Endothelial cell of umbilical vein (primary cell): ENCODE results near the gene CRYBG2. TPM values are rescaled to one million over a fixed set of nuclear protein-coding genes. Genes with fewer than 3 reads are reported as not detected.

Experiments used
- BruUV-seq: library from RNA; stranded (reverse); fragments of 400-500 nt; replicated peaks from 2 replicates; lab custom pipeline; 2021; lab: Mats Ljungman, UMichigan
- CTCF ChIA-PET: fragments of 300-600, 350-600 bp; sonication (Branson Sonifier 250); formaldehyde crosslinking; loops from one replicate; lab custom pipeline; 2021; ENCODE audit warnings: antibody characterized with exemption, inconsistent platforms; lab: Charles Lee
- POLR2A ChIA-PET: fragments of 300-600, 350-600 bp; sonication (Branson Sonifier 250); formaldehyde crosslinking; loops from one replicate; lab custom pipeline; 2021; ENCODE audit warnings: antibody characterized with exemption, inconsistent platforms; lab: Charles Lee
- DNase-seq: peaks from one replicate; pipeline ENCODE4 v3.0.0-alpha.2; 2011; ENCODE audit warnings: low read depth, low spot score
- FAIRE-seq: peaks from 2 replicates; lab custom pipeline; 2011; peaks lifted over from hg19 to GRCh38; lab: Jason Lieb, UNC
- H2AFZ ChIP-seq: 2 replicates; pipeline ENCODE4 v1.6.0; 2012; ENCODE audit warnings: low read depth, low read length, control low read depth, inconsistent platforms
- H3K27ac ChIP-seq: 2 replicates; pipeline ENCODE4 v1.5.1; 2011; ENCODE audit warnings: low read depth, mild to moderate bottlenecking, control low read depth, low read length, moderate library complexity; ENCODE audit not compliant: insufficient read depth
- H3K27me3 ChIP-seq, 2 experiments: 2 replicates each; pipeline versions ENCODE4 v1.6.0 to v1.6.1; 2011; ENCODE audit warnings: low read length in 2 of 2, mixed read lengths in 1 of 2; ENCODE audit not compliant: control insufficient read depth in 2 of 2, insufficient read depth in 2 of 2
- H3K36me3 ChIP-seq, 2 experiments: 2 replicates in 1 of 2; 3 replicates in 1 of 2; pipeline ENCODE4 v1.5.1; 2011; ENCODE audit warnings: low read length in 2 of 2, mild to moderate bottlenecking in 1 of 2, moderate library complexity in 1 of 2; ENCODE audit not compliant: control insufficient read depth in 2 of 2, insufficient read depth in 2 of 2; ENCODE audit errors: extremely low read depth in 1 of 2
- H3K4me1 ChIP-seq: 3 replicates; pipeline ENCODE4 v1.5.1; 2011; ENCODE audit warnings: mild to moderate bottlenecking, low read length; ENCODE audit not compliant: control insufficient read depth, insufficient read depth; ENCODE audit errors: extremely low read depth
- H3K4me2 ChIP-seq: 2 replicates; pipeline ENCODE4 v1.6.1; 2011; ENCODE audit warnings: low read length, control low read depth, mixed read lengths; ENCODE audit not compliant: insufficient read depth
- H3K4me3 ChIP-seq, 3 experiments: fragments of 200-600 bp in 1 of 3; sonication (generic), shearing (Covaris generic) in 1 of 3; replicated peaks in 1 of 3; 2 replicates each; pipeline ENCODE4 v1.5.1; 2011 to 2016; ENCODE audit warnings: control low read depth in 3 of 3, low read length in 3 of 3, mild to moderate bottlenecking in 2 of 3, inconsistent platforms in 1 of 3, low read depth in 1 of 3, moderate library complexity in 1 of 3; ENCODE audit not compliant: insufficient read depth in 1 of 3
- H3K79me2 ChIP-seq: 2 replicates; pipeline ENCODE4 v1.6.0; 2012; ENCODE audit warnings: low read length, inconsistent platforms; ENCODE audit not compliant: control insufficient read depth, insufficient read depth
- H3K9ac ChIP-seq: replicated peaks from 2 replicates; pipeline ENCODE3; 2011; ENCODE audit warnings: low read length, control low read depth; ENCODE audit not compliant: insufficient read depth; ENCODE audit errors: extremely low read depth
- H3K9me1 ChIP-seq: replicated peaks from 3 replicates; pipeline ENCODE4 v1.6.0; 2011; ENCODE audit warnings: mild to moderate bottlenecking, low read length; ENCODE audit not compliant: control insufficient read depth, insufficient read depth; ENCODE audit errors: extremely low read depth
- H3K9me3 ChIP-seq: replicated peaks from 2 replicates; pipeline ENCODE4 v1.5.1; 2012; ENCODE audit warnings: low read length, inconsistent platforms; ENCODE audit not compliant: control insufficient read depth, insufficient read depth
- H4K20me1 ChIP-seq: replicated peaks from 2 replicates; pipeline ENCODE3; 2011; ENCODE audit warnings: mild to moderate bottlenecking, low read length; ENCODE audit not compliant: control insufficient read depth, insufficient read depth; ENCODE audit errors: extremely low read depth
- CTCF ChIP-seq, 2 donors: IDR thresholded peaks; 1 replicate in 1 of 2; 2 replicates in 1 of 2; pipeline ENCODE4 v1.5.1; 2011; ENCODE audit warnings: low read length in 2 of 2, mild to moderate bottlenecking in 2 of 2, moderate library complexity in 2 of 2, control low read depth in 1 of 2, inconsistent platforms in 1 of 2, low read depth in 1 of 2; ENCODE audit not compliant: insufficient read depth in 1 of 2; ENCODE audit errors: extremely low read depth in 1 of 2
- EZH2 ChIP-seq: IDR thresholded peaks from 2 replicates; pipeline ENCODE4 v1.6.1; 2012; ENCODE audit warnings: borderline replicate concordance, low read depth, mild to moderate bottlenecking, moderate library complexity, low read length, inconsistent platforms; ENCODE audit not compliant: severe bottlenecking
- FOS ChIP-seq: IDR thresholded peaks from 2 replicates; pipeline ENCODE4 v1.6.1; 2011; ENCODE audit warnings: mild to moderate bottlenecking, low read length, moderate library complexity, borderline replicate concordance; ENCODE audit not compliant: insufficient read depth
- GATA2 ChIP-seq: IDR thresholded peaks from 2 replicates; pipeline ENCODE4 v1.7.0; 2011; ENCODE audit warnings: low read depth, mild to moderate bottlenecking, moderate library complexity, mixed read lengths, low read length; ENCODE audit not compliant: insufficient read length, insufficient read depth
- JUN ChIP-seq: IDR thresholded peaks from 2 replicates; pipeline ENCODE4 v1.6.1; 2011; ENCODE audit warnings: borderline replicate concordance, low read depth; ENCODE audit not compliant: insufficient read length, insufficient read depth
- MAX ChIP-seq: IDR thresholded peaks from 2 replicates; pipeline ENCODE4 v1.6.1; 2011; ENCODE audit not compliant: insufficient read depth, insufficient read length
- MYC ChIP-seq: IDR thresholded peaks from one replicate; pipeline ENCODE4 v1.6.1; 2011; ENCODE audit warnings: mild to moderate bottlenecking, low read depth, low read length
- POLR2A ChIP-seq: IDR thresholded peaks from 2 replicates; pipeline ENCODE4 v1.6.1; 2012; ENCODE audit warnings: low read depth, mild to moderate bottlenecking, control low read depth, low read length
- POLR2AphosphoS5 ChIP-seq: IDR thresholded peaks from 2 replicates; pipeline ENCODE4 v1.6.1; 2012; ENCODE audit warnings: low read depth, mild to moderate bottlenecking, control low read depth, low read length, moderate library complexity; ENCODE audit not compliant: insufficient read depth
- dilution Hi-C: fragments of 300-500 bp; cut with MboI; formaldehyde crosslinking; loops from one replicate; pipeline ENCODE4 v1.15.0; 2019; ENCODE audit warnings: low sequenced_read_pairs; ENCODE audit not compliant: extremely low pct_ligation_motif_present
- intact Hi-C: fragments of 100-400 bp; cut with micrococcal nuclease; formaldehyde crosslinking; loops from one replicate; pipeline ENCODE4 v1.10.0; 2022
- polyA plus RNA-seq, 4 experiments: library from polyadenylated mRNA; depleted of rRNA in 3 of 4; stranded (reverse) in 3 of 4; unstranded in 1 of 4; fragments of >200 nt; gene quantifications; 2 replicates each; pipeline versions ENCODE4 v1.2.1 to v1.2.3, GENCODE V29; 2011 to 2012; ENCODE audit warnings: missing spikeins in 1 of 4
- total RNA-seq: library from RNA; stranded (reverse); gene quantifications from 2 replicates; pipeline ENCODE4 v1.2.3, GENCODE V29; 2021

CRYBG2 gene
- total and polyA plus RNA-seq, 2 donors (not counting 3 experiments of a cell fraction or from before 2014, with no cell fraction given): not detected

DNA sequence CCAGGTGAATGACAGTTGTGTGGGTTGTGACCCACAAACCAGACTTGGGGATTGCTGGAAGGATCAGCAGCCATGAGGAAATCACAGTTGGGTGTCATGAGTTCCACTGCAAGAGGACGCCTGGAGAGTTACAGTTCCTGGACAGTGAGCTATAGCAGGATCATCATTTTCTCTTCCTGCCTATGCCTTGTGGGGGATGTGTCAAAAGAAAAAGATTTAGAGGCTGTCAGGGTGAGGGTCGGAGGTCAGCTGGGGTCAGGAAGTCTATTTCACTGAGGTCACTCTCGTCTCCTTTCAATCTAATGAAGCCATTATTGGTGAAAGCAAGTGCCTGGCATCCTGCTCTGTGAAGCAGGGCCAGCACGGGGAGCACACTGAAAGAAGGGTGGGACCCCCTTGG is 49.7 kb upstream of the CRYBG2 start:
- CTCF ChIA-PET: interaction anchor here (9.0 kb wide), 1 partner anchor 13 kb away, joined by 102 read pairs; no protein-coding TSS in a partner anchor
- intact Hi-C loops: no loop called here
- H4K20me1 ChIP-seq: no peaks in the 10 kb centered on the region
- no peak overlapping the region for H3K4me2 ChIP-seq
- H2AFZ ChIP-seq: no peak overlapping the region
- H3K27me3 ChIP-seq: peaks cover 0 to 2% of the 10 kb centered on the region in 2 experiments
- H3K4me1 ChIP-seq: no peaks in the 10 kb centered on the region
- no TSS peak for BruUV-seq
- DNase-seq: no peak
- no peaks in the 10 kb centered on the region for H3K79me2 ChIP-seq
- no peak overlapping the region for H3K27ac ChIP-seq
- no peaks in the 10 kb centered on the region for H3K9me3 ChIP-seq
- H3K4me3 ChIP-seq: no peak overlapping the region
- H3K36me3 ChIP-seq: no peaks in the 10 kb centered on the region
- H3K9ac ChIP-seq: no peak overlapping the region
- dilution Hi-C loops: no loop called here
- TF ChIP-seq POLR2A (no peak), GATA2 (no peak), FOS (no peak), EZH2 (no peak), JUN (no peak), MYC (no peak), CTCF (IDR thresholded peaks at IDR 0.05; ENCODE audit: extremely low read depth in 1 of 2, insufficient read depth in 1 of 2, low read depth in 1 of 2, low read length in 2 of 2) (no peak), MAX (no peak), POLR2AphosphoS5 (no peak)
- POLR2A ChIA-PET: no interaction called here
- no peaks in the 10 kb centered on the region for H3K9me1 ChIP-seq
- no peak for FAIRE-seq
